GM12878 (cell line): ENCODE results near the gene GRAMD1B. TPM values are rescaled to one million over a fixed set of nuclear protein-coding genes. Genes with fewer than 3 reads are reported as not detected.

Source experiments
- ATAC-seq: fragments of 200-7000 bp; cut with Tn5 transposase; 3 replicates; pipeline ENCODE4 v1.9.1; 2020; ENCODE audit warnings: mild to moderate bottlenecking, moderate library complexity
- BruUV-seq: library from RNA; stranded (reverse); fragments of 400-500 nt; replicated peaks from 2 replicates; lab custom pipeline; 2021; lab: Mats Ljungman, UMichigan
- CTCF ChIA-PET: fragments of 300-600 bp; sonication (Branson Sonifier 250); formaldehyde crosslinking; extraction: SDS; loops from one replicate; lab custom pipeline; 2021; ENCODE audit warnings: inconsistent platforms; lab: Yijun Ruan, JAX
- POLR2A ChIA-PET: fragments of 350-600 bp; formaldehyde crosslinking; extraction: SDS; loops from one replicate; lab custom pipeline; 2021; ENCODE audit warnings: inconsistent platforms; lab: Charles Lee
- RAD21 ChIA-PET: fragments of 300-600 bp; sonication (Branson Sonifier 250); formaldehyde crosslinking; loops from one replicate; lab custom pipeline; 2023; ENCODE audit warnings: antibody characterized with exemption; ENCODE audit not compliant: unreplicated experiment; lab: Charles Lee
- SMC1A ChIA-PET: fragments of 300-600 bp; sonication (Branson Sonifier 250); formaldehyde crosslinking; loops from one replicate; lab custom pipeline; 2023; ENCODE audit not compliant: unreplicated experiment, uncharacterized antibody; lab: Charles Lee
- DNase-seq: peaks from one replicate; pipeline ENCODE4 v3.0.0-alpha.2; 2011; ENCODE audit warnings: low read depth, low spot score
- FAIRE-seq: peaks from 3 replicates; lab custom pipeline; 2011; peaks lifted over from hg19 to GRCh38; lab: Jason Lieb, UNC
- H2AFZ ChIP-seq: 2 replicates; pipeline ENCODE4 v1.6.0; 2011; ENCODE audit warnings: low read depth, low read length, control low read depth; ENCODE audit not compliant: control insufficient read depth
- H3K27ac ChIP-seq: 2 replicates; pipeline ENCODE4 v1.5.1; 2011; ENCODE audit warnings: control low read depth; ENCODE audit not compliant: control insufficient read depth, insufficient read depth
- H3K27me3 ChIP-seq, 2 experiments: replicated peaks in 1 of 2; 2 replicates each; pipeline versions ENCODE4 v1.6.0 to v1.6.1; 2011; ENCODE audit warnings: low read length in 1 of 2; ENCODE audit not compliant: control insufficient read depth in 2 of 2, insufficient read depth in 2 of 2
- H3K36me3 ChIP-seq, 2 experiments: 2 replicates each; pipeline ENCODE4 v1.5.1; 2011; ENCODE audit warnings: low read length in 1 of 2; ENCODE audit not compliant: control insufficient read depth in 2 of 2, insufficient read depth in 2 of 2
- H3K4me1 ChIP-seq: 2 replicates; pipeline ENCODE4 v1.6.1; 2011; ENCODE audit warnings: mild to moderate bottlenecking, low read length, moderate library complexity, mixed read lengths; ENCODE audit not compliant: control insufficient read depth, insufficient read depth
- H3K4me2 ChIP-seq: 2 replicates; pipeline ENCODE4 v1.6.0; 2011; ENCODE audit warnings: control low read depth; ENCODE audit not compliant: control insufficient read depth, insufficient read depth
- H3K4me3 ChIP-seq: fragments of 200-600 bp; sonication (generic); 2 replicates; pipeline ENCODE4 v1.5.1; 2016
- H3K79me2 ChIP-seq: 2 replicates; pipeline ENCODE4 v1.6.0; 2011; ENCODE audit warnings: low read length; ENCODE audit not compliant: control insufficient read depth, insufficient read depth
- H3K9ac ChIP-seq: 2 replicates; pipeline ENCODE4 v1.8.0; 2011; ENCODE audit warnings: low read length, control low read depth, mixed read lengths; ENCODE audit not compliant: control insufficient read depth, insufficient read depth
- H3K9me3 ChIP-seq: replicated peaks from 3 replicates; pipeline ENCODE4 v1.5.1; 2011; ENCODE audit warnings: mild to moderate bottlenecking, low read length; ENCODE audit not compliant: control insufficient read depth, insufficient read depth
- H4K20me1 ChIP-seq: 2 replicates; pipeline ENCODE4 v1.6.0; 2011; ENCODE audit not compliant: control insufficient read depth, insufficient read depth
- CTCF ChIP-seq, 3 experiments: IDR thresholded peaks in 2 of 3; conservative IDR thresholded peaks in 1 of 3; 2 replicates each; pipeline ENCODE4 v1.5.1; 2011; ENCODE audit warnings: low read depth in 3 of 3, low read length in 3 of 3, mild to moderate bottlenecking in 3 of 3, control low read depth in 2 of 3, moderate library complexity in 2 of 3, inconsistent platforms in 1 of 3, mixed read lengths in 1 of 3; ENCODE audit not compliant: control insufficient read depth in 2 of 3, insufficient read depth in 1 of 3; ENCODE audit errors: extremely low read depth in 1 of 3
- HDGF ChIP-seq: fragments of 450-650 bp; IDR thresholded peaks from 2 replicates; pipeline ENCODE4 v1.6.1; 2016; ENCODE audit warnings: antibody characterized with exemption
- IKZF2 ChIP-seq, 2 experiments: fragments of 450-650 bp; IDR thresholded peaks; 2 replicates each; pipeline ENCODE4 v1.6.1; 2017; ENCODE audit warnings: mild to moderate bottlenecking in 2 of 2, moderate library complexity in 2 of 2
- IRF3 ChIP-seq: fragments of 450-650 bp; IDR thresholded peaks from 2 replicates; pipeline ENCODE4 v1.6.1; 2014; ENCODE audit warnings: mild to moderate bottlenecking
- MEF2B ChIP-seq: fragments of 450-650 bp; IDR thresholded peaks from 2 replicates; pipeline ENCODE4 v1.6.1; 2018; ENCODE audit warnings: mild to moderate bottlenecking, moderate library complexity; ENCODE audit not compliant: partially characterized antibody, poor library complexity, severe bottlenecking
- NFXL1 ChIP-seq: fragments of 450-650 bp; IDR thresholded peaks from 2 replicates; pipeline ENCODE4 v1.6.1; 2017; ENCODE audit warnings: antibody characterized with exemption, mild to moderate bottlenecking, borderline replicate concordance
- PKNOX1 ChIP-seq: fragments of 450-650 bp; IDR thresholded peaks from 2 replicates; pipeline ENCODE4 v1.6.1; 2016; ENCODE audit warnings: mild to moderate bottlenecking
- PML ChIP-seq: IDR thresholded peaks from 2 replicates; pipeline ENCODE4 v1.6.1; 2012; ENCODE audit warnings: low read length, inconsistent platforms
- RAD51 ChIP-seq: fragments of 450-650 bp; IDR thresholded peaks from 2 replicates; pipeline ENCODE4 v1.6.1; 2016; ENCODE audit warnings: moderate library complexity, mild to moderate bottlenecking, inconsistent platforms
- SPI1 ChIP-seq: IDR thresholded peaks from 2 replicates; pipeline ENCODE4 v1.6.1; 2011; ENCODE audit warnings: low read depth, mild to moderate bottlenecking, low read length, moderate library complexity, borderline replicate concordance; ENCODE audit not compliant: insufficient read depth
- SREBF2 ChIP-seq: IDR thresholded peaks from 2 replicates; pipeline ENCODE4 v1.6.1; 2012; ENCODE audit warnings: mild to moderate bottlenecking, low read length
- STAT3 ChIP-seq: IDR thresholded peaks from 2 replicates; pipeline ENCODE4 v1.6.1; 2011; ENCODE audit warnings: low read depth, low read length, improper control_type of control experiment
- ZBTB40 ChIP-seq: fragments of 450-650 bp; IDR thresholded peaks from 2 replicates; pipeline ENCODE4 v1.6.1; 2016; ENCODE audit warnings: mild to moderate bottlenecking, moderate library complexity, borderline replicate concordance
- ZNF384 ChIP-seq: IDR thresholded peaks from 2 replicates; pipeline ENCODE4 v1.6.1; 2012; ENCODE audit warnings: low read depth, mild to moderate bottlenecking, low read length, improper control_type of control experiment, borderline replicate concordance
- ZZZ3 ChIP-seq: IDR thresholded peaks from 2 replicates; pipeline ENCODE4 v1.6.1; 2011; ENCODE audit warnings: low read depth; ENCODE audit not compliant: control insufficient read depth, insufficient read length
- WGBS: methylation state at CpG from one replicate; pipeline ENCODE4 v1.1.6; 2016; ENCODE audit warnings: low lambda C conversion rate; ENCODE audit not compliant: insufficient replicate concordance, insufficient coverage; ENCODE audit errors: missing lambda C conversion rate; 5-methylcytosine and 5-hydroxymethylcytosine counted together
- in situ Hi-C: fragments of 300-500 bp; cut with MboI; formaldehyde crosslinking; loops from 9 replicates; pipeline ENCODE4 v1.14.3; 2018; ENCODE audit warnings: mixed read lengths
- intact Hi-C: fragments of 100-400 bp; cut with micrococcal nuclease; formaldehyde crosslinking; loops from one replicate; pipeline ENCODE4 v1.14.2; 2022; ENCODE audit not compliant: unreplicated experiment
- polyA plus RNA-seq, 11 experiments: library from polyadenylated mRNA; depleted of rRNA in 4 of 11; unstranded in 6 of 11; stranded (reverse) in 5 of 11; fragments of >200 nt; fragmentation: Nextera tagmentation in 4 of 11; fragmentation: Illumina TruSeq in 1 of 11; extraction: Ambion mirVana in 4 of 11; extraction: Trizol in 1 of 11; gene quantifications; 1 replicate in 1 of 11; 2 replicates in 10 of 11; pipeline versions ENCODE4 v1.2.1 to v1.2.3, GENCODE V29; 2011 to 2016; ENCODE audit warnings: inconsistent platforms in 2 of 11, missing spikeins in 2 of 11, low read depth in 1 of 11
- total RNA-seq, 4 experiments: library from RNA; depleted of rRNA in 3 of 4; stranded (reverse); fragments of >200 nt in 3 of 4; fragmentation: Illumina TruSeq in 1 of 4; extraction: Trizol in 1 of 4; gene quantifications; 2 replicates each; pipeline versions ENCODE4 v1.2.1 to v1.2.3, GENCODE V29; 2013 to 2021

Gene GRAMD1B
- total and polyA plus RNA-seq, 10 of the 15 experiments (the other 5 are each of a cell fraction or from before 2014, with no cell fraction given), result 1.9 to 49.1 (median 26.9) TPM

DNA sequence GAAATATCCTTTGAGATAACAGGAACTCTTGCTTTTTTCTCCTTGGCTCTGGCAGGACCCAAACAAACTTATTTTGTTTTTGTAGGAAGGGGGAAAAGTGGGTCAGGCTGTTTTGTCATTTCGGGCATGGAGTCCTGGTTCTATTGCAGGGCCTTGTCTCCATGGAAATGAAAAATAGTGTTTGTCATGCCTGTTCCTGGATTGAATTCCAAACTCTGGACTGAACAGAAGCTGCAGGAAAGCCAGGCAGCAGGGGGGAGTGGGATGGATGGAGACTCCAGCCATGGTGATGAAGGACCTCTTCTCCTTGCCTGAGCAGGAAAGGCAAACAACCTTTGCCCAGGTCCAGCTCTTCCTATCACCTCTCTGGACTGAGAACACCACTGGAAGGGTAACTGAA lies 137.4 kb downstream of the GRAMD1B start:
- Histone ChIP-seq H3K79me2 (no peaks in the 10 kb centered on the region), H3K27ac (no peak overlapping the region), H3K36me3 (no peaks in the 10 kb centered on the region), H4K20me1 (peaks cover 4% of the 10 kb centered on the region; the same call in 1 of the 2 replicates), H3K4me2 (no peak overlapping the region), H3K4me3 (no peak overlapping the region), H3K4me1 (no peaks in the 10 kb centered on the region; the same call in 1 of the 2 replicates), H3K27me3 (no peaks in the 10 kb centered on the region), H3K9me3 (no peaks in the 10 kb centered on the region), H3K9ac (no peak overlapping the region), H2AFZ (no peak overlapping the region)
- DNase-seq (no peak), FAIRE-seq (no peak), ATAC-seq (no peak)
- ChIA-PET POLR2A (no interaction called here), RAD21 (no interaction called here), SMC1A (interaction anchor here (1.1 to 1.5 kb wide), 2 partner anchors 34 to 267 kb away, joined by 3 read pairs; no protein-coding TSS in a partner anchor), CTCF (interaction anchor here (0.8 to 5.4 kb wide), 4 partner anchors 9 to 140 kb away, joined by 3 to 33 read pairs (median 4); no protein-coding TSS in a partner anchor)
- 0% methylated on average over 1 of the region's 1 CpG for WGBS
- intact Hi-C loops, result no loop called here
- in situ Hi-C loops, result no loop called here
- no TSS peak for BruUV-seq
- TF ChIP-seq ZNF384 (no peak), SPI1 (no peak), RAD51 (no peak), ZZZ3 (no peak), ZBTB40 (no peak), NFXL1 (no peak), PML (no peak), CTCF (IDR thresholded peaks at IDR 0.05 in 2 of 3, conservative IDR thresholded peaks at IDR 0.05 in 1 of 3; ENCODE audit: control insufficient read depth in 2 of 3, extremely low read depth in 1 of 3, insufficient read depth in 1 of 3, low read depth in 3 of 3, low read length in 3 of 3) (no peak), IKZF2 (IDR thresholded peaks at IDR 0.05) (no peak), HDGF (no peak), PKNOX1 (no peak), IRF3 (no peak), MEF2B (no peak), STAT3 (no peak), SREBF2 (no peak)
